Measurements from ENCODE around the gene CASP8AP2. TPM values are rescaled to one million over a fixed set of nuclear protein-coding genes. Genes with fewer than 3 reads are reported as not detected.

CASP8AP2 gene
- total and polyA plus RNA-seq, 8 donors: 3.0 to 9.3 (median 5.1) TPM

GRCh38 chr6:89793586-89793985 is 36.1 kb upstream of the CASP8AP2 start:
- ATAC-seq (no peak), DNase-seq (no peak), FAIRE-seq (no peak)
- no peak for TF ChIP-seq CTCF (IDR thresholded peaks at IDR 0.05)
- 74 to 77% methylated on average over 3 of the region's 3 CpGs for WGBS, 2 donors
- intact Hi-C loops (cut with DNase I): no loop called here
- no peak overlapping the region for H3K27ac ChIP-seq
- H3K9me3 ChIP-seq: no peaks in the 10 kb centered on the region
- no peak overlapping the region for H3K4me3 ChIP-seq
- no peaks in the 10 kb centered on the region for H3K4me1 ChIP-seq
- H3K36me3 ChIP-seq: peaks cover 0 to 19% (median 19%) of the 10 kb centered on the region in 3 donors
- H3K27me3 ChIP-seq: no peaks in the 10 kb centered on the region

DNA sequence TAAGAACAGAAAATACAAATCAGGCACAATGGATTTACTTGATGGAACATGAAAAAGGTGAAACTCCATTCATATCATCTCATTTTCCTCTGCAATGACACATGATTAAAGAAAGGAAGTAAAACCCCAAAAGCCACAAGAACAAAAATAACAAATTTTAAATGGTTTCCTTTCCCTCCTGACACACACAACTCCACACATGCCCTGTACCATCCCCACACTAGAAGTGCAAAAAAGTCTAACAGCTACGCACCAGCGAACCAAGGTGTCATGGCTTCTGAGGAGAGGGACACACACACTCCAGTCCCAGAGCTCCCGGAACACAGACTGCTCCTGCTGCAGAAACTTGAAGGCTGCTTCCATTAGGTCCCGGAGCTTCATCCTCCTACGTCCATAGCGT is 35.4 kb upstream of the CASP8AP2 start:
- no peak for TF ChIP-seq CTCF (IDR thresholded peaks at IDR 0.05)
- ATAC-seq: no peak
- H3K4me1 ChIP-seq: no peaks in the 10 kb centered on the region
- H3K9me3 ChIP-seq: no peaks in the 10 kb centered on the region
- 89 to 91% methylated on average over 6 of the region's 6 CpGs for WGBS, 2 donors
- intact Hi-C loops (cut with DNase I): no loop called here
- no peak overlapping the region for H3K27ac ChIP-seq
- peaks cover 0 to 18% (median 16%) of the 10 kb centered on the region in 3 donors for H3K36me3 ChIP-seq
- no peaks in the 10 kb centered on the region for H3K27me3 ChIP-seq
- no peak for DNase-seq
- H3K4me3 ChIP-seq: no peak overlapping the region
- FAIRE-seq: no peak

DNA sequence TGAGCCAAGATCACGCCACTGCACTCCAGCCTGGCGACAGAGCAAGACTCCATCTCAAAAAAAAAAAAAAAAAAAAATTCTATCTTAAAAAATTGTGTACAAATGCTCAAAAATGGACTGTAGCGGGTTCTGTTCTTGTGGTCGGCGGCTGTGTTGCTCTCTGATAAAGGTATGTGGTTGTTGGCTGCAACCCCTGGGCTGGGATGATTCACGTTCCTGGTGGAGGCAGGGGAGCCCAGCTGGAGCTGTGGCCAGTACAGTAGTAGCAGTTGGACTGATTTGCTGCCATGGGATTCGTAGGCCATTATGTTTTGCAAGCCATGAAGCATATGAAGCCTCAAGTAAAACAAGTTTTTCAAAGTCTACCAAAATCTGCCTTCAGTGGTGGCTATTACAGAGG is 32.4 kb upstream of the CASP8AP2 start:
- no peak for FAIRE-seq
- DNase-seq: no peak
- Histone ChIP-seq H3K9me3 (no peaks in the 10 kb centered on the region), H3K27ac (no peak overlapping the region), H3K36me3 (peaks cover 0 to 19% (median 14%) of the 10 kb centered on the region in 3 donors), H3K4me1 (no peaks in the 10 kb centered on the region), H3K27me3 (no peaks in the 10 kb centered on the region), H3K4me3 (no peak overlapping the region)
- intact Hi-C loops (cut with DNase I): no loop called here
- WGBS, 2 donors: 89 to 96% methylated on average over 7 of the region's 7 CpGs
- no peak for ATAC-seq
- TF ChIP-seq CTCF (IDR thresholded peaks at IDR 0.05): no peak

DNA sequence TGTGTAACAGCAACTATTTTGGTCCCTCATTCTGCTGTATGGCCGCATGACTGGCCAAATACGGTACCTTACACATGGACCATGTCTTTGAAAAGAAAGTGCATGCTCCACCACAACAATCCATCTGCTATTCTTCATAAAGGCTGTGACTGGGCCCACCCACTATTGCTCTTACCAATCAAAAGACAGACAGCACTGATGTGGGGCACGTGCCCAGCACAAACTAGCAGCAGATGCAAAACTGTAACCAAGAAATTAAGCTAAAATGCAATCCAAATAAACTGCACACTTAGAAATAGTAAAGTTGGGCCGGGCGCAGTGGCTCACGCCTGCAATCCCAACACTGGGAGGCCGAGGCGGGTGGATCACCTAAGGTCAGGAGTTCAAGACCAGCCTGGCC is 30.6 kb upstream of the CASP8AP2 start:
- no peak overlapping the region for H3K27ac ChIP-seq
- no peak for TF ChIP-seq CTCF (IDR thresholded peaks at IDR 0.05)
- 92 to 96% methylated on average over 8 of the region's 8 CpGs for WGBS, 2 donors
- no peak overlapping the region for H3K4me3 ChIP-seq
- intact Hi-C loops (cut with DNase I): no loop called here
- DNase-seq: no peak
- peaks cover 0 to 7% (median 7%) of the 10 kb centered on the region in 3 donors for H3K36me3 ChIP-seq
- no peaks in the 10 kb centered on the region for H3K9me3 ChIP-seq
- no peak for FAIRE-seq
- no peaks in the 10 kb centered on the region for H3K4me1 ChIP-seq
- no peaks in the 10 kb centered on the region for H3K27me3 ChIP-seq
- no peak for ATAC-seq

DNA sequence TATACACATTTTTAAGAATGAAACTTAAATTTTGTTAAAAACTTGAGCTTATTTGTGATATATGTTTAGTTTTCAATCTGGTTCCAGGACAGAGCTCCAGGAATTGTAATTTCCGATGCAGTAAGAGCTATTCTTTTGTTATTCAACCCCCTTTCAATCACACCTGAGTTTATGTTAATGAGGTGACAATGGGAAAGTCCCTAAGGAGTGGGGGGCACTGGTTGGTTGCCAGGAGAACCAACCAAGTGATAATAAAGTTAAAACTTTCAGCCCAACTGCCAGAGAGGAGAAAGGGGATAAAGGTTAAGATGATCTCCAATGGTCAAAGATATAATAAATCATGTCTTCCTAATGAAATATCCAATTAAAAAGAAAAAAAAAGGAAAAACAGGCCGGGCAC is 29.9 kb upstream of the CASP8AP2 start:
- intact Hi-C loops (cut with DNase I): no loop called here
- no peaks in the 10 kb centered on the region for H3K9me3 ChIP-seq
- peaks cover 0 to 7% (median 7%) of the 10 kb centered on the region in 3 donors for H3K36me3 ChIP-seq
- ATAC-seq (no peak), DNase-seq (no peak), FAIRE-seq (no peak)
- no peaks in the 10 kb centered on the region for H3K27me3 ChIP-seq
- H3K4me1 ChIP-seq: no peaks in the 10 kb centered on the region
- no peak overlapping the region for H3K27ac ChIP-seq
- no peak overlapping the region for H3K4me3 ChIP-seq
- TF ChIP-seq CTCF (IDR thresholded peaks at IDR 0.05): no peak
- 88 to 92% methylated on average over 2 of the region's 2 CpGs for WGBS, 2 donors
